IMR-90 (cell line): ENCODE results near the gene PAFAH1B2.

Experiments used
- MAFK ChIP-seq: IDR thresholded peaks from 2 replicates; pipeline ENCODE4 v1.6.1; 2012; ENCODE audit warnings: low read depth, low read length, improper control_type of control experiment
- MXI1 ChIP-seq: IDR thresholded peaks from 2 replicates; pipeline ENCODE4 v1.6.1; 2012; ENCODE audit warnings: low read depth, mild to moderate bottlenecking, low read length, moderate library complexity, borderline replicate concordance
- SMC3 ChIP-seq: fragments of 150-350 bp; IDR thresholded peaks from 2 replicates; pipeline ENCODE4 v1.6.1; 2016; ENCODE audit warnings: low read depth, mild to moderate bottlenecking, antibody characterized with exemption, low read length, moderate library complexity

- no peak for TF ChIP-seq MAFK
- TF ChIP-seq MXI1: no peak
- TF ChIP-seq SMC3: no peak
These were observed 1.3 kb downstream of the PAFAH1B2 start for GRCh38 chr11:117145393-117145761.
